B cell (primary cell): Measurements from ENCODE around the gene C1QL1. TPM values are rescaled to one million over a fixed set of nuclear protein-coding genes. Genes with fewer than 3 reads are reported as not detected.

Experiments used
- ATAC-seq: fragments of 200-7000 bp; cut with Tn5 transposase; one replicate; pipeline ENCODE4 v1.10.0; 2021; ENCODE audit warnings: low read depth, mild to moderate bottlenecking, moderate number of reproducible peaks, moderate library complexity
- CTCF ChIA-PET: fragments of 350-600 bp; sonication (Branson Sonifier 250); formaldehyde crosslinking; loops from one replicate; lab custom pipeline; 2021; ENCODE audit warnings: antibody characterized with exemption, inconsistent platforms; lab: Charles Lee
- POLR2A ChIA-PET: fragments of 350-600 bp; sonication (Branson Sonifier 250); formaldehyde crosslinking; loops from one replicate; lab custom pipeline; 2021; ENCODE audit warnings: antibody characterized with exemption; lab: Charles Lee
- DNase-seq: peaks from one replicate; pipeline ENCODE4 v3.0.0; 2013
- H2AFZ ChIP-seq: 2 replicates; pipeline ENCODE4 v1.6.1; 2012; ENCODE audit warnings: mild to moderate bottlenecking, low read depth, low read length; ENCODE audit not compliant: insufficient read depth, poor library complexity, severe bottlenecking
- H3K27ac ChIP-seq, 2 donors: 1 replicate in 1 of 2; 2 replicates in 1 of 2; pipeline ENCODE4 v1.5.1; 2012 to 2013; ENCODE audit warnings: low read length in 2 of 2, mild to moderate bottlenecking in 2 of 2, moderate library complexity in 1 of 2
- H3K27me3 ChIP-seq, 4 experiments: fragments of 200-600 bp in 1 of 4; sonication (generic) in 1 of 4; replicated peaks in 1 of 4; 1 replicate in 2 of 4; 2 replicates in 2 of 4; pipeline versions ENCODE4 v1.6.1 to v1.7.0; 2013 to 2016; ENCODE audit warnings: low read length in 3 of 4, mild to moderate bottlenecking in 2 of 4, mixed read lengths in 1 of 4, moderate library complexity in 1 of 4; ENCODE audit not compliant: insufficient read depth in 4 of 4, control insufficient read depth in 3 of 4; ENCODE audit errors: control extremely low read depth in 1 of 4
- H3K36me3 ChIP-seq, 2 experiments: replicated peaks in 1 of 2; 1 replicate in 1 of 2; 2 replicates in 1 of 2; pipeline versions ENCODE4 v1.6.1 to v1.7.1; 2013; ENCODE audit warnings: low read length in 1 of 2; ENCODE audit not compliant: insufficient read depth in 2 of 2, control insufficient read depth in 1 of 2; ENCODE audit errors: control extremely low read depth in 1 of 2, extremely low read depth in 1 of 2
- H3K4me1 ChIP-seq, 2 donors: fragments of 200-600 bp in 1 of 2; sonication (generic) in 1 of 2; 1 replicate in 1 of 2; 2 replicates in 1 of 2; pipeline versions ENCODE4 v1.5.1 to v1.6.1; 2013 to 2017; ENCODE audit warnings: low read length in 2 of 2; ENCODE audit not compliant: control insufficient read depth in 2 of 2, insufficient read depth in 2 of 2
- H3K4me2 ChIP-seq: replicated peaks from 2 replicates; pipeline ENCODE3; 2012; ENCODE audit warnings: mild to moderate bottlenecking, low read depth, low read length; ENCODE audit not compliant: poor library complexity, severe bottlenecking
- H3K4me3 ChIP-seq, 5 experiments: fragments of 200-600 bp in 1 of 5; sonication (generic) in 1 of 5; 1 replicate in 3 of 5; 2 replicates in 2 of 5; pipeline versions ENCODE4 v1.5.1 to v1.7.0; 2011 to 2016; ENCODE audit warnings: low read length in 4 of 5, mild to moderate bottlenecking in 4 of 5, low read depth in 2 of 5, control low read depth in 1 of 5, moderate library complexity in 1 of 5; ENCODE audit not compliant: insufficient read depth in 1 of 5; ENCODE audit errors: control extremely low read depth in 1 of 5, extremely low read depth in 1 of 5
- H3K79me2 ChIP-seq: fragments of 200-600 bp; sonication (generic); one replicate; pipeline ENCODE4 v1.6.0; 2016; ENCODE audit warnings: low read length; ENCODE audit not compliant: control insufficient read depth, insufficient read depth
- H3K9ac ChIP-seq: fragments of 200-600 bp; sonication (generic); 2 replicates; pipeline ENCODE4 v1.6.1; 2017; ENCODE audit warnings: mild to moderate bottlenecking, low read length, moderate library complexity
- H3K9me3 ChIP-seq, 3 donors: one replicate each; pipeline versions ENCODE4 v1.6.1 to v1.7.1; 2013; ENCODE audit warnings: low read length in 2 of 3; ENCODE audit not compliant: control insufficient read depth in 2 of 3, insufficient read depth in 1 of 3; ENCODE audit errors: control extremely low read depth in 1 of 3
- H4K20me1 ChIP-seq: 2 replicates; pipeline ENCODE4 v1.6.0; 2012; ENCODE audit warnings: mild to moderate bottlenecking, low read length; ENCODE audit not compliant: insufficient read depth, control insufficient read depth, poor library complexity, severe bottlenecking
- H3K27ac Mint-ChIP-seq: one replicate; pipeline ENCODE4 v1.8.0; 2021; ENCODE audit warnings: mixed read lengths
- H3K27me3 Mint-ChIP-seq: one replicate; pipeline ENCODE4 v1.8.0; 2021; ENCODE audit warnings: mixed read lengths
- H3K4me1 Mint-ChIP-seq: one replicate; pipeline ENCODE4 v1.8.0; 2021; ENCODE audit warnings: mixed read lengths
- H3K4me3 Mint-ChIP-seq: one replicate; pipeline ENCODE4 v1.8.0; 2021; ENCODE audit warnings: mixed read lengths
- H3K9me3 Mint-ChIP-seq: one replicate; pipeline ENCODE4 v1.8.0; 2022; ENCODE audit warnings: mixed read lengths; ENCODE audit not compliant: insufficient read depth
- EZH2 ChIP-seq: IDR thresholded peaks from 2 replicates; pipeline ENCODE4 v1.6.1; 2012; ENCODE audit warnings: borderline replicate concordance, low read depth, mild to moderate bottlenecking, moderate library complexity, low read length; ENCODE audit not compliant: insufficient read depth, poor library complexity, severe bottlenecking
- WGBS: methylation state at CpG from one replicate; pipeline ENCODE4 v1.1.5; 2013; ENCODE audit warnings: missing lambda C conversion rate; ENCODE audit not compliant: insufficient coverage; 5-methylcytosine and 5-hydroxymethylcytosine counted together
- intact Hi-C: fragments of 100-400 bp; cut with micrococcal nuclease; formaldehyde crosslinking; loops from one replicate; pipeline ENCODE4 v1.10.0; 2022
- polyA plus RNA-seq: library from polyadenylated mRNA; depleted of rRNA; stranded (reverse); fragments of >200 nt; gene quantifications from 2 replicates; pipeline ENCODE4 v1.2.3, GENCODE V29; 2012
- total RNA-seq, 2 donors: library from RNA; stranded (reverse); fragments of 120-200 nt in 1 of 2; gene quantifications; 1 replicate in 1 of 2; 2 replicates in 1 of 2; pipeline versions ENCODE4 v1.2.3 to v1.2.4, GENCODE V29; 2013 to 2022
- TF ChIP-seq, protein P1 (sequence below): fragments of 200-600 bp; IDR thresholded peaks from one replicate; pipeline ENCODE4 v1.8.0; 2022; ENCODE audit warnings: antibody characterized with exemption, mild to moderate bottlenecking

Gene C1QL1
- total and polyA plus RNA-seq, 2 donors (not counting 1 experiment from before 2014, with no cell fraction given): not detected

DNA sequence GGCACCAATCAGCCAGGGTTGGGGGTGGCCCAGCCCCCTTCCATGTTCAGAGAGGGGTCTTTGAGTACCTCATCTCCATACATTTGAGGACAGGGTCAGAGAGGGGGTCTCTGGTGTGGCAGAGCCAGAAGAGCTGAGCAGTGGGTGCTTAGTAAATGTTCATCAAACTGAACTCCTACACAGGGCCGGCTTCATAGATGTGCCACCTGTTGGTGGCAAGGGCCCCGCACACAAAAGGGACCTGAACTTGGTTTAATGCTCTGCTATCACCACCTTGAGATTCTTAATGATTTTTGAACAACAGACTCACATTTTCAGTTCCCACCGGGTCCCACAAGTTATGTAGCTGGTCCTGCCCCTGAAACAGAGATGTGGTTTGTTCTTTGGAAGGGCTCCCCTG, 9.0 kb upstream of the C1QL1 start:
- Histone ChIP-seq H3K9me3 (peaks cover 0 to 2% (median 0%) of the 10 kb centered on the region in 3 donors), H2AFZ (no peak overlapping the region), H3K4me1 (no peaks in the 10 kb centered on the region), H3K4me2 (no peak overlapping the region), H3K79me2 (no peaks in the 10 kb centered on the region), H4K20me1 (no peaks in the 10 kb centered on the region), H3K9ac (no peak overlapping the region), H3K27me3 (peaks cover 0 to 35% (median 8%) of the 10 kb centered on the region in 4 experiments), H3K27ac (no peak overlapping the region), H3K4me3 (no peak overlapping the region), H3K36me3 (no peaks in the 10 kb centered on the region)
- intact Hi-C loops: no loop called here
- no peaks in the 10 kb centered on the region for H3K4me1 Mint-ChIP-seq
- no peak overlapping the region for H3K27ac Mint-ChIP-seq
- H3K9me3 Mint-ChIP-seq: no peaks in the 10 kb centered on the region
- DNase-seq: no peak
- TF ChIP-seq EZH2: no peak
- TF ChIP-seq, protein P1, sequence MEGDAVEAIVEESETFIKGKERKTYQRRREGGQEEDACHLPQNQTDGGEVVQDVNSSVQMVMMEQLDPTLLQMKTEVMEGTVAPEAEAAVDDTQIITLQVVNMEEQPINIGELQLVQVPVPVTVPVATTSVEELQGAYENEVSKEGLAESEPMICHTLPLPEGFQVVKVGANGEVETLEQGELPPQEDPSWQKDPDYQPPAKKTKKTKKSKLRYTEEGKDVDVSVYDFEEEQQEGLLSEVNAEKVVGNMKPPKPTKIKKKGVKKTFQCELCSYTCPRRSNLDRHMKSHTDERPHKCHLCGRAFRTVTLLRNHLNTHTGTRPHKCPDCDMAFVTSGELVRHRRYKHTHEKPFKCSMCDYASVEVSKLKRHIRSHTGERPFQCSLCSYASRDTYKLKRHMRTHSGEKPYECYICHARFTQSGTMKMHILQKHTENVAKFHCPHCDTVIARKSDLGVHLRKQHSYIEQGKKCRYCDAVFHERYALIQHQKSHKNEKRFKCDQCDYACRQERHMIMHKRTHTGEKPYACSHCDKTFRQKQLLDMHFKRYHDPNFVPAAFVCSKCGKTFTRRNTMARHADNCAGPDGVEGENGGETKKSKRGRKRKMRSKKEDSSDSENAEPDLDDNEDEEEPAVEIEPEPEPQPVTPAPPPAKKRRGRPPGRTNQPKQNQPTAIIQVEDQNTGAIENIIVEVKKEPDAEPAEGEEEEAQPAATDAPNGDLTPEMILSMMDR: no peak
- POLR2A ChIA-PET: no interaction called here
- no peak overlapping the region for H3K4me3 Mint-ChIP-seq
- peaks cover 40% of the 10 kb centered on the region for H3K27me3 Mint-ChIP-seq
- CTCF ChIA-PET: no interaction called here
- no peak for ATAC-seq
- no CpG with 5 or more reads among the region's 3 CpGs for WGBS

DNA sequence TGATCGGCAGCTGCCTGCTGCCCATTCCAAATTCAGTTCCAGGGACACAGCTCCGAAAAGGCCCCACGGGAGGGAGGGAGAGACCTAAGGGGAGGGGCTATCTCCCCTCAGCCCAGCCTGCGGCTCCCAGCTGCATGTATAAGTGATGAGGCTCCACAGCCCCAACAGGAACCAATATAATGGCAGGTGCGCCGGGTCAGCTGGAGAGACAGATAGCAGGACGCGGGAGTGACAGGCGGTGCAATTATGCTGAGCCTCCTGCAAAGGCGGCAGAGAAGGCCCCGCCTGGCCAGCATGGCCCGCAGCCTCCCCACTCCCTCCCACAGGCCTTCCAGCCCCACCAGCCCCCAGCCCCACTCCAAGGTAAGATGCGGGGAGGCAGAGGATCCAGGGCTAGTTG, 8.1 kb upstream of the C1QL1 start:
- Histone ChIP-seq H3K9ac (no peak overlapping the region), H3K27me3 (peaks cover 0 to 32% (median 8%) of the 10 kb centered on the region in 4 experiments), H3K9me3 (peaks cover 0 to 2% (median 0%) of the 10 kb centered on the region in 3 donors), H3K4me1 (no peaks in the 10 kb centered on the region), H2AFZ (no peak overlapping the region), H4K20me1 (no peaks in the 10 kb centered on the region), H3K27ac (no peak overlapping the region), H3K79me2 (no peaks in the 10 kb centered on the region), H3K36me3 (no peaks in the 10 kb centered on the region), H3K4me3 (no peak overlapping the region), H3K4me2 (no peak overlapping the region)
- ChIA-PET CTCF (no interaction called here), POLR2A (no interaction called here)
- H3K4me3 Mint-ChIP-seq: no peak overlapping the region
- 77% methylated on average over 7 of the region's 13 CpGs for WGBS
- no peaks in the 10 kb centered on the region for H3K9me3 Mint-ChIP-seq
- no peak for ATAC-seq
- H3K27ac Mint-ChIP-seq: no peak overlapping the region
- no peak for DNase-seq
- H3K4me1 Mint-ChIP-seq: no peaks in the 10 kb centered on the region
- H3K27me3 Mint-ChIP-seq: peaks cover 43% of the 10 kb centered on the region
- intact Hi-C loops: no loop called here
- no peak for TF ChIP-seq EZH2
- TF ChIP-seq, protein P1: no peak
